IPS DF 6.9 (cell line): ENCODE data around the gene FAF2.
"Not testable (repeated sequence)": the region's sequence is repeated elsewhere in the genome, so short reads cannot be mapped to it uniquely, and the experiment has no call there.

ENCODE experiments used
- DNase-seq: peaks from one replicate; pipeline ENCODE4 v3.0.0-alpha.2; 2013; ENCODE audit warnings: low read depth, low spot score
- H3K27ac ChIP-seq: one replicate; pipeline ENCODE4 v1.5.1; 2013; ENCODE audit warnings: low read length, control low read depth
- H3K27me3 ChIP-seq: 2 replicates; pipeline ENCODE4 v1.6.1; 2013; ENCODE audit warnings: mild to moderate bottlenecking, low read length; ENCODE audit not compliant: control insufficient read depth, insufficient read depth
- H3K36me3 ChIP-seq: 2 replicates; pipeline ENCODE4 v1.6.1; 2013; ENCODE audit warnings: low read length; ENCODE audit not compliant: control insufficient read depth, insufficient read depth
- H3K4me1 ChIP-seq: 2 replicates; pipeline ENCODE4 v1.6.1; 2013; ENCODE audit warnings: low read length; ENCODE audit not compliant: control insufficient read depth, insufficient read depth
- H3K4me3 ChIP-seq: 2 replicates; pipeline ENCODE4 v1.5.1; 2013; ENCODE audit warnings: mild to moderate bottlenecking, low read length
- H3K9me3 ChIP-seq: 2 replicates; pipeline ENCODE4 v1.6.1; 2013; ENCODE audit warnings: low read length, inconsistent platforms; ENCODE audit not compliant: control insufficient read depth, insufficient read depth
- WGBS: extraction: QIAGEN DNeasy Blood & Tissue Kit; methylation state at CpG from one replicate; pipeline ENCODE4 v1.1.7; 2013; ENCODE audit warnings: mixed read lengths, missing lambda C conversion rate; ENCODE audit not compliant: insufficient read length, insufficient coverage; 5-methylcytosine and 5-hydroxymethylcytosine counted together

FAF2 gene

GRCh38 chr5:176543428-176544182 is 95.4 kb downstream of the FAF2 start:
- Histone ChIP-seq H3K27ac (no peak overlapping the region), H3K9me3 (no peaks in the 10 kb centered on the region), H3K36me3 (no peaks in the 10 kb centered on the region), H3K27me3 (no peaks in the 10 kb centered on the region), H3K4me1 (peaks cover 8% of the 10 kb centered on the region), H3K4me3 (peak overlapping the region; percentile 52; the same call in 1 of the 2 replicates)
- WGBS = no CpG with 5 or more reads among the region's 63 CpGs
- DNase-seq = no peak

- WGBS = no CpG with 5 or more reads among the region's 6 CpGs
- Histone ChIP-seq H3K9me3 (no peaks in the 10 kb centered on the region), H3K27ac (no peak overlapping the region), H3K36me3 (no peaks in the 10 kb centered on the region), H3K4me3 (no peak overlapping the region), H3K27me3 (no peaks in the 10 kb centered on the region), H3K4me1 (peaks cover 8% of the 10 kb centered on the region)
- no peak for DNase-seq
These were observed 97.2 kb downstream of the FAF2 start for GRCh38 chr5:176545388-176545736.

- H3K9me3 ChIP-seq = no peaks in the 10 kb centered on the region
- H3K4me3 ChIP-seq = no peak overlapping the region
- no peak for DNase-seq
- H3K36me3 ChIP-seq = no peaks in the 10 kb centered on the region
- no CpG with 5 or more reads among the region's 13 CpGs for WGBS
- no peaks in the 10 kb centered on the region for H3K27me3 ChIP-seq
- H3K4me1 ChIP-seq = peaks cover 8% of the 10 kb centered on the region
- H3K27ac ChIP-seq = no peak overlapping the region
These were observed 97.7 kb downstream of the FAF2 start for GRCh38 chr5:176545737-176546509.

GRCh38 chr5:176547802-176548201 is 99.6 kb downstream of the FAF2 start:
- no peaks in the 10 kb centered on the region for H3K27me3 ChIP-seq
- no peaks in the 10 kb centered on the region for H3K4me1 ChIP-seq
- no peaks in the 10 kb centered on the region for H3K36me3 ChIP-seq
- H3K9me3 ChIP-seq = no peaks in the 10 kb centered on the region
- WGBS = no CpG with 5 or more reads among the region's 8 CpGs
- H3K4me3 ChIP-seq = no peak overlapping the region
- DNase-seq = no peak
- no peak overlapping the region for H3K27ac ChIP-seq

GRCh38 chr5:176548967-176549444 is 100.8 kb downstream of the FAF2 start, which contains the start of gene CDHR2:
CDHR2 (plus strand) TSS chr5:176549342; CDS start chr5:176565353, 16,011 bp downstream.
- H3K36me3 ChIP-seq = no peaks in the 10 kb centered on the region
- peaks cover 2% of the 10 kb centered on the region for H3K4me1 ChIP-seq
- no peak within 1 kb of the TSS for H3K4me3 ChIP-seq
- no peak for DNase-seq
- no peaks in the 10 kb centered on the region for H3K27me3 ChIP-seq
- H3K27ac ChIP-seq = no peak within 1 kb of the TSS
- WGBS = no CpG with 5 or more reads among the region's 18 CpGs
- no peaks in the 10 kb centered on the region for H3K9me3 ChIP-seq

GRCh38 chr5:176549871-176550270 is 101.7 kb downstream of the FAF2 start:
- no peak for DNase-seq
- H3K9me3 ChIP-seq = no peaks in the 10 kb centered on the region
- no peak overlapping the region for H3K4me3 ChIP-seq
- no CpG with 5 or more reads among the region's 7 CpGs for whole genome bisulfite sequencing
- H3K27ac ChIP-seq = no peak overlapping the region
- H3K27me3 ChIP-seq = no peaks in the 10 kb centered on the region
- H3K4me1 ChIP-seq = peaks cover 2% of the 10 kb centered on the region
- no peaks in the 10 kb centered on the region for H3K36me3 ChIP-seq

- Histone ChIP-seq H3K9me3 (no peaks in the 10 kb centered on the region), H3K27ac (no peak overlapping the region), H3K27me3 (no peaks in the 10 kb centered on the region), H3K4me3 (no peak overlapping the region), H3K36me3 (no peaks in the 10 kb centered on the region), H3K4me1 (peaks cover 2% of the 10 kb centered on the region)
- DNase-seq = no peak
- WGBS = no CpG with 5 or more reads among the region's 16 CpGs
These were observed 102.2 kb downstream of the FAF2 start for GRCh38 chr5:176550275-176550831.

GRCh38 chr5:176550937-176551336 is 102.8 kb downstream of the FAF2 start:
- H3K27ac ChIP-seq = not testable (repeated sequence)

GRCh38 chr5:176552332-176552869 is 104.2 kb downstream of the FAF2 start:
- no peak overlapping the region for H3K27ac ChIP-seq

More at GRCh38 chr5:176550937-176551336, 102.8 kb downstream of the FAF2 start:
- not testable (repeated sequence) for H3K36me3 ChIP-seq, H3K9me3 ChIP-seq, H3K4me3 ChIP-seq, H3K27me3 ChIP-seq, H3K4me1 ChIP-seq, DNase-seq
- no CpG with 5 or more reads among the region's 11 CpGs for WGBS

More at GRCh38 chr5:176552332-176552869, 104.2 kb downstream of the FAF2 start:
- H3K27me3 ChIP-seq = no peaks in the 10 kb centered on the region
- no CpG with 5 or more reads among the region's 11 CpGs for WGBS
- H3K4me3 ChIP-seq = no peak overlapping the region
- peaks cover 2% of the 10 kb centered on the region for H3K4me1 ChIP-seq
- no peaks in the 10 kb centered on the region for H3K36me3 ChIP-seq
- no peaks in the 10 kb centered on the region for H3K9me3 ChIP-seq
- no peak for DNase-seq
